ENCODE data around the gene TRPM3.

TRPM3 gene

GRCh38 chr9:70823284-70823683, 298.1 kb downstream of the TRPM3 start:
- no peak for DNase-seq (ENCODE audit: low read depth in 2 of 2)

DNA sequence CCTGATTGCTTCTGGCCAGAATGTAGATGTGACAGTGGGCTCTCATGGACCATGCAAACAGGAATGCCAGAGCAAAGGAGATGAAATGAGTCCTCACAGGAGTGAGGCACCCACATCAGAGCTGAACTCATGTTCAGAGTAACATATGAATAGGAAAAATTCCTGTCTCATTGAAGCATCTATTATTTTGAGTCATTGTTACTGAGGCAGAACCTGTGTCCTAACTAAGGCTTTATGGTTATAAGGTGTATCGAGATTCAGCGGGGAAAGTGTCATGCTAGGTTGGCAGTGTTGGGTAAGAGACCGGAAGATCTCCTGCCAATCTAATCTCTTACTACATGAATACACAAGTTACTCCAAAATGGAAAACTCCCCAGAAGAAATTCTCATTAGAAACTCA, 304.1 kb downstream of the TRPM3 start:
- no peak for DNase-seq (ENCODE audit: low read depth in 2 of 2)

DNA sequence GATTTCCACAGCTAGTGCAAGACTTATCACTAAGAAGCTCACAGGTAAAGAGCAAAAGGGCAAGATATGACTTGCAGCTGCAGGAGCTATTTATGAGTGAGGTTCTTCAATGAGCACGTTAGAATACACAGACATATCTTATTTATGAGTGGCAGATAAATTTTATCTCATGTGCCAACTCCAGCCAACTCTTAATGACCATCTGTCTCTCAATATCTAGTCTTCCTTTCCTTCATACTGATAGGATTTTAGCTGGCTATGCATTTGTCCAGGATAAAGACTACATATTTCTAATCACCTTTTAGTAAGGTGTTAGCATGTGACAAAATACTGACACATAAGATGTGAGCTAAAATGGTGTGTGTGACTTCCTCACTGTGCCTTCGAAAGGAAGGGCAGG, 304.5 kb downstream of the TRPM3 start:
- no peak for DNase-seq (ENCODE audit: low read depth in 2 of 2)

DNA sequence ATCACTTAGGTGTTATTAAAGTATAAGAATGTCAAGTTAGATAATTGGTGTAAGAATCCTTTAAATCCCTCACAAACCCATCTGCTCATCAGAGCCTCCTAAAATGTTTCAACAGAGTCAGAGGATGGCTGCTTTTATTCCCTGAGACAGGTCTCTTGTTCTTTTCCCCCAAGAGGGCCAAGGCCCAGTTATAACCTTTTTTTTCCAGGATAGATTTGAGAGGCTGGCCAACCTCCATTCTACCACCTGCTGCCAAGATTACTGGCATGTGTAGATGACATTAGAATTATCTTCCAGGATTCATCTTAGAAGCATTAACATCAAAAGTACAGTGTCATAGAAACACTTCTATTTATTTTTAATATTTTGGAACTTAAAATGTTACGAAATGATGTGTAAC, 305.1 kb downstream of the TRPM3 start:
- no peak for DNase-seq (ENCODE audit: low read depth in 2 of 2)

GRCh38 chr9:70814597-70814996, 306.8 kb downstream of the TRPM3 start:
- no peak for DNase-seq (ENCODE audit: low read depth in 2 of 2)

GRCh38 chr9:70813141-70813540, 308.3 kb downstream of the TRPM3 start:
- DNase-seq (ENCODE audit: low read depth in 2 of 2), result no peak

DNA sequence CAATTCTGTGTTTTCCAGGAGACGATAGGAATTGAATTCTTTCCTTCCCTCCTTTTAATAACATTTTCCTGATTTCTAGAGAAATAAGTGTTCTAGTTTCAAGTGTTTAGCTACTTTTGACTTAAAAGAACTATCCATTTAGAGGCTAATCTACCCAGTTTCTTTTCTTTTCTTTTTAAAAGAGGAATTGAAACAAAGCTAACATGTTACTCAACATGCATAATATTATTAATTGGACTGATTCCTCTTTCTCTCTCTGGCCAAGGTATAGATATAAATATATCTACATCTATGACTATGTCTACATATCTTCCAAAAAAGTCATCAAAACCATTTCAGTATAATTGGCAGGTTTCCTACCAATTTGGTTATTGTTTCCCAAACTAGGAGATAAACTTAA, 309.8 kb downstream of the TRPM3 start:
- DNase-seq (ENCODE audit: low read depth in 2 of 2), result no peak

- no peak for DNase-seq (ENCODE audit: low read depth in 2 of 2)
These were observed 314.5 kb downstream of the TRPM3 start for GRCh38 chr9:70806875-70807274.

GRCh38 chr9:70805949-70806348, 315.5 kb downstream of the TRPM3 start:
- DNase-seq (ENCODE audit: low read depth in 2 of 2), result no peak

- no peak for DNase-seq (ENCODE audit: low read depth in 2 of 2)
These were observed 318.5 kb downstream of the TRPM3 start for GRCh38 chr9:70802758-70803436.

DNA sequence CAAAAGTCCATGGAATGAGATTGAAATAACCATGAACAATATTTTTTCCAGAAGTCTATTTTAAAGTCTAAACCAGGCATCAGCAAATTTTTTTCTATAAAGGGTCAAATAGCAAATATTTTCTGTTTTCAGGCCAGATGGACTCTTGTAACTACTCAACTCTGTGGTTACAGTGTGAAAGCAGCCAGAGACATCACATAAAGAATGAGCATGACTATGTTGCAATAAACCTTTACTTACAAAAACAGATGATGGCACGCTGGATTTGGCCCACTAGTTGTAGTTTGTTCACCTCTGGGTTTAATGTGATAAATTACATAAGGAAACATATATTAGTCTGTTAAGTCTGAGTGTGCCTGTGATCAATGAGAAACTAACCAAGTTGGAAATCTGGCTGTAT, 319.2 kb downstream of the TRPM3 start:
- no peak for DNase-seq (ENCODE audit: low read depth in 2 of 2)

- DNase-seq (ENCODE audit: low read depth in 2 of 2), result no peak
These were observed 320.1 kb downstream of the TRPM3 start for GRCh38 chr9:70801181-70801829.

DNA sequence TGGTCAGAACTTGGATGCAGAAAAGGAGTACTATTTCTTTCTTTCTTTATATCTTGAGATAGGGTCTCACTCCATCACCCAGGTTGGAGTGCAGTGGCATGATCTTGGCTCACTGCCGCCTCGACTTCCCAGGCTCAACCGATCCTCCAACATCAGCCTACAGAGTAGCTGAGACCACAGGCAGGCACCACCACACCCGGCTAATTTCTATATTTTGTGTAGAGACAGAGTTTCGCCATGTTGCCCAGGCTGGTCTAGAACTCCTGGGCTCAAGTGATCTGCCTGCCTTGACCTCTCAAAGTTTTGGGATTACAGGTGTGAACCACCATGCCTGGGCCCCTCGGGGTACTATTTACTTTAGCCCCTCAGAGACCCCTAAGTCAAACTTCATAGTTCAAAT, 323.4 kb downstream of the TRPM3 start:
- no peak for DNase-seq (ENCODE audit: low read depth in 2 of 2)

DNA sequence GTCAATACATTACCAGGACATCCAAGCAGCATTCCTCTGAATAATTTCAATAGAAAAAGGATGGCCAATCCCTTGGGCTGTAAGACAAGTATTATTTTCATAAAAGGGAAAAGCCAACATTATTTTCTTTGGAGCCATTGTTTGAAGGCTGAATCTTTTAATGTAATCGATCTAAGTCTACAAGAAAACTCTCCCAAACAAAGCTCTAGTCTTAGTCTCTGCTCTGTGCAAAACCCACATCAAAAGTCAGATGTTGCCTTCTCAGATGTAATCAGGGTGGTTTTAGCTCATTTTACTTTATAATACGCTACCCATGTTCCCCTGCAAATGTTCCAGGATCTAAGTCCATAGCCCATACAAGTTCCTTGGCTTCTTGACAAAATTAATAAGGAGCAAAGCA, 325.6 kb downstream of the TRPM3 start:
- no peak for DNase-seq (ENCODE audit: low read depth in 2 of 2)

- DNase-seq (ENCODE audit: low read depth in 2 of 2), result no peak
These were observed 328.6 kb downstream of the TRPM3 start for GRCh38 chr9:70792796-70793195.

GRCh38 chr9:70791936-70792335, 329.5 kb downstream of the TRPM3 start:
- no peak for DNase-seq (ENCODE audit: low read depth in 2 of 2)

DNA sequence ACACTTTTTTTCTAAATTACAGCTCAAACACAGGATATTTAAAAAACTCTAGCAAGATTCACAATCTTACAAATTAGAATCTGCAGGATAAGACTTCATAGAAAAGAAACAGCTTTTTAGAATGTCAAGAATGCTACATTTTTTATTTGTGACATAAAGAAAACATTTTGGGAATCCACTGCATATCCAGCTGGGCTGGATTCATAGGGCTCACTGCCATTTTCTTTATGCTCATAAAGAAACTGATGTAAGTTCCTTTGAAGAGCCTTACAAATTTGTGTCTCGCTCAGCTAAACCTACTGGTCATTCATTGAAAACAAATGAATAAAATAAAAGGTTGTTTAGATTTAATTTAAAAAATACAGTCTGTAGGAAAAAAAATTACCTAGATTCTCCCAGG, 332.3 kb downstream of the TRPM3 start:
- no peak for DNase-seq (ENCODE audit: low read depth in 2 of 2)

GRCh38 chr9:70784456-70784855, 337.0 kb downstream of the TRPM3 start:
- DNase-seq (ENCODE audit: low read depth in 2 of 2), result no peak

- no peak for DNase-seq (ENCODE audit: low read depth in 2 of 2)
These were observed 342.9 kb downstream of the TRPM3 start for GRCh38 chr9:70778568-70778967.

- no peak for DNase-seq (ENCODE audit: low read depth in 2 of 2)
These were observed 347.8 kb downstream of the TRPM3 start for GRCh38 chr9:70773579-70773978.

- DNase-seq (ENCODE audit: low read depth in 2 of 2), result no peak
These were observed 348.8 kb downstream of the TRPM3 start for GRCh38 chr9:70772601-70773000.

DNA sequence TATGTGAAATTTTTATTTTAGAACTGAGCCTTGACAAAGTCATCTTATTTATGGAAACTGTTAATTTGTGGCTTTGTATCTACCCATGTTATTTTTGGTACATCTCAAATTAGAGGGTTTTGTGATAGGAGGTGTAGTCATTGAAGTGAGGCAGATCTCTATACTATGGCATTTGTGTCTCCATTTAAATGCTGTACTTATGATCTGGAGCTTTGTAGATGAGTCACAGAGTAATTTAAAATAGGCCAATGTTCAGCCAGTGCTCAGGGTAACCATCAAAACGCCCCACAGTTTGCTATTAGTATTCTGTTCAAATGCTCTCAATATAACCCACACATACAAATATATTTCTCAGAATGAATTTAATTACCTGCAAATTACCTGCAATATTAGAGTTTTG, 355.5 kb downstream of the TRPM3 start:
- no peak for DNase-seq (ENCODE audit: low read depth in 2 of 2)

- DNase-seq (ENCODE audit: low read depth in 2 of 2), result no peak
These were observed 360.2 kb downstream of the TRPM3 start for GRCh38 chr9:70761139-70761670.

- DNase-seq (ENCODE audit: low read depth in 2 of 2), result no peak
These were observed 361.2 kb downstream of the TRPM3 start for GRCh38 chr9:70760228-70760627.
